HepG2 (cell line): ENCODE measurements around the gene HTR1D. TPM values are rescaled to one million over a fixed set of nuclear protein-coding genes. Genes with fewer than 3 reads are reported as not detected.

Source experiments
- ATAC-seq: fragments of 200-7000 bp; cut with Tn5 transposase; 3 replicates; pipeline ENCODE4 v1.9.1; 2020; ENCODE audit warnings: mild to moderate bottlenecking, moderate library complexity
- BruUV-seq: library from RNA; stranded (reverse); fragments of 400-500 nt; replicated peaks from 2 replicates; lab custom pipeline; 2021; lab: Mats Ljungman, UMichigan
- CTCF ChIA-PET: fragments of 300-600 bp; formaldehyde crosslinking; extraction: SDS; loops from one replicate; lab custom pipeline; 2021; ENCODE audit warnings: low total read pairs, inconsistent platforms, low intra/inter-chr PET ratio; lab: Yijun Ruan, JAX
- POLR2A ChIA-PET: fragments of 350-600 bp; sonication (Branson Sonifier 250); formaldehyde crosslinking; loops from one replicate; lab custom pipeline; 2020; ENCODE audit warnings: antibody characterized with exemption, inconsistent platforms; lab: Yijun Ruan, JAX
- DNase-seq: peaks from one replicate; pipeline ENCODE4 v3.0.0-alpha.2; 2015; ENCODE audit warnings: low spot score
- FAIRE-seq: peaks from 3 replicates; lab custom pipeline; 2011; peaks lifted over from hg19 to GRCh38; lab: Jason Lieb, UNC
- H2AFZ ChIP-seq: one replicate; pipeline ENCODE4 v1.6.1; 2011; ENCODE audit warnings: low read length, inconsistent platforms
- H3K27ac ChIP-seq: fragments of 300-600 bp; 3 replicates; pipeline ENCODE4 v1.8.0; 2011; ENCODE audit warnings: mixed run types, mild to moderate bottlenecking, mixed read lengths, low read length, inconsistent platforms; ENCODE audit not compliant: insufficient read depth; ENCODE audit errors: extremely low read length
- H3K27me3 ChIP-seq, 2 experiments: fragments of 200-600 bp in 1 of 2; 2 replicates in 1 of 2; 3 replicates in 1 of 2; pipeline versions ENCODE4 v1.6.0 to v1.8.0; 2011; ENCODE audit warnings: low read length in 2 of 2, mild to moderate bottlenecking in 2 of 2, moderate library complexity in 2 of 2, inconsistent platforms in 1 of 2; ENCODE audit not compliant: insufficient read depth in 2 of 2, control insufficient read depth in 1 of 2
- H3K36me3 ChIP-seq, 2 experiments: fragments of 200-600 bp in 1 of 2; replicated peaks in 1 of 2; 2 replicates in 1 of 2; 3 replicates in 1 of 2; pipeline versions ENCODE4 v1.5.1 to v1.8.0; 2011; ENCODE audit warnings: low read length in 2 of 2, inconsistent platforms in 1 of 2; ENCODE audit not compliant: insufficient read depth in 2 of 2, control insufficient read depth in 1 of 2
- H3K4me1 ChIP-seq: 2 replicates; pipeline ENCODE4 v1.5.1; 2012; ENCODE audit warnings: low read length, inconsistent platforms; ENCODE audit not compliant: insufficient read depth
- H3K4me2 ChIP-seq: 2 replicates; pipeline ENCODE4 v1.6.0; 2011; ENCODE audit warnings: low read depth, low read length, inconsistent platforms
- H3K4me3 ChIP-seq, 3 experiments: fragments of 200-600 bp in 1 of 3; sonication (generic), shearing (Covaris generic) in 1 of 3; replicated peaks in 1 of 3; 2 replicates each; pipeline ENCODE4 v1.5.1; 2011 to 2016; ENCODE audit warnings: low read length in 3 of 3, inconsistent platforms in 2 of 3, low read depth in 2 of 3, mild to moderate bottlenecking in 2 of 3, control low read depth in 1 of 3, mixed read lengths in 1 of 3; ENCODE audit not compliant: insufficient read depth in 1 of 3
- H3K79me2 ChIP-seq: one replicate; pipeline ENCODE4 v1.6.1; 2011; ENCODE audit warnings: low read length, inconsistent platforms; ENCODE audit not compliant: insufficient read depth
- H3K9ac ChIP-seq: 2 replicates; pipeline ENCODE4 v1.6.0; 2011; ENCODE audit warnings: mild to moderate bottlenecking, low read depth, low read length, inconsistent platforms; ENCODE audit not compliant: insufficient read depth
- H3K9me3 ChIP-seq: 2 replicates; pipeline ENCODE4 v1.5.1; 2012; ENCODE audit warnings: mild to moderate bottlenecking, low read length
- H4K20me1 ChIP-seq: 2 replicates; pipeline ENCODE4 v1.6.0; 2011; ENCODE audit warnings: inconsistent platforms, mild to moderate bottlenecking, low read length, moderate library complexity; ENCODE audit not compliant: insufficient read depth
- BCLAF1 ChIP-seq: fragments of 450-650 bp; IDR thresholded peaks from 2 replicates; pipeline ENCODE4 v1.6.1; 2017; ENCODE audit warnings: mild to moderate bottlenecking
- ZBTB46 ChIP-seq: sonication (generic); formaldehyde crosslinking; IDR thresholded peaks from 2 replicates; pipeline ENCODE4 v1.4.0; 2020; ENCODE audit warnings: mild to moderate bottlenecking, missing genetic modification reagents, borderline replicate concordance
- ZNF768 ChIP-seq: sonication (generic); formaldehyde crosslinking; IDR thresholded peaks from 2 replicates; pipeline ENCODE4 v1.4.0; 2020; ENCODE audit warnings: missing genetic modification reagents
- WGBS: methylation state at CpG from one replicate; pipeline ENCODE4 v1.1.6; 2017; ENCODE audit warnings: low lambda C conversion rate; 5-methylcytosine and 5-hydroxymethylcytosine counted together
- in situ Hi-C: cut with HindIII; loops from 2 replicates; pipeline ENCODE4 v1.10.0; 2017; ENCODE audit warnings: low pct_unique_long_range_greater_than_20kb; ENCODE audit not compliant: extremely low pct_ligation_motif_present
- intact Hi-C: fragments of 100-400 bp; cut with micrococcal nuclease; formaldehyde crosslinking; loops from one replicate; pipeline ENCODE4 v1.10.0; 2022; ENCODE audit not compliant: unreplicated experiment
- polyA plus RNA-seq, 8 experiments: library from polyadenylated mRNA; depleted of rRNA in 3 of 8; stranded (reverse) in 7 of 8; unstranded in 1 of 8; fragments of >200 nt; fragmentation: Illumina TruSeq in 4 of 8; extraction: Trizol in 4 of 8; gene quantifications; 2 replicates each; pipeline versions ENCODE4 v1.2.1 to v1.2.3, GENCODE V29; 2011 to 2016; ENCODE audit warnings: low read depth in 4 of 8, missing spikeins in 1 of 8, mixed read lengths in 1 of 8; ENCODE audit not compliant: insufficient read depth in 1 of 8
- total RNA-seq, 5 experiments: library from RNA; depleted of rRNA; stranded (reverse); fragments of >200 nt; fragmentation: Illumina TruSeq; extraction: Trizol; gene quantifications; 2 replicates each; pipeline ENCODE4 v1.2.3, GENCODE V29; 2016; ENCODE audit warnings: low read depth in 1 of 5

The HTR1D gene
- total and polyA plus RNA-seq, 2 of the 13 experiments (the other 11 are each of a cell fraction or from before 2014, with no cell fraction given): 0.04 to 0.07 TPM

GRCh38 chr1:23210963-23211362 is 6.3 kb downstream of the HTR1D start:
- H3K9ac ChIP-seq: no peak overlapping the region
- H4K20me1 ChIP-seq: no peaks in the 10 kb centered on the region
- in situ Hi-C loops: no loop called here
- intact Hi-C loops: loop anchor here (10.0 kb wide), 1 partner anchor 64 kb away; no protein-coding TSS in a partner anchor
- peaks cover 0 to 1% of the 10 kb centered on the region in 2 experiments; a peak in 1 of 5 replicates for H3K27me3 ChIP-seq
- H3K9me3 ChIP-seq: no peaks in the 10 kb centered on the region
- no peaks in the 10 kb centered on the region for H3K79me2 ChIP-seq
- ATAC-seq (no peak), FAIRE-seq (no peak), DNase-seq (no peak)
- H3K27ac ChIP-seq: no peak overlapping the region
- H3K36me3 ChIP-seq: no peaks in the 10 kb centered on the region
- no peak overlapping the region for H2AFZ ChIP-seq
- TF ChIP-seq ZBTB46 (CRISPR knock-in tag) (no peak), BCLAF1 (no peak), ZNF768 (CRISPR knock-in tag) (peak; percentile 32; the same call in 1 of the 2 replicates)
- 37% methylated on average over 2 of the region's 2 CpGs for WGBS
- H3K4me2 ChIP-seq: no peak overlapping the region
- peaks cover 17% of the 10 kb centered on the region for H3K4me1 ChIP-seq
- no peak overlapping the region for H3K4me3 ChIP-seq
- BruUV-seq: no TSS peak
- ChIA-PET CTCF (no interaction called here), POLR2A (no interaction called here)
